AG04449 (cell line): Measurements from ENCODE around the gene CCDC85C.

Experiments
- CTCF ChIA-PET: fragments of 350-600 bp; formaldehyde crosslinking; extraction: SDS; loops from one replicate; lab custom pipeline; 2021; ENCODE audit warnings: antibody characterized with exemption; lab: Yijun Ruan, JAX
- POLR2A ChIA-PET: fragments of 400-600, 350-600 bp; formaldehyde crosslinking; extraction: SDS; loops from one replicate; lab custom pipeline; 2020; ENCODE audit warnings: antibody characterized with exemption, inconsistent platforms; lab: Yijun Ruan, JAX
- DNase-seq: peaks from one replicate; pipeline ENCODE4 v3.0.0-alpha.2; 2010; ENCODE audit warnings: low read depth, low spot score
- H3K4me3 ChIP-seq: 2 replicates; pipeline ENCODE4 v1.5.1; 2011; ENCODE audit warnings: low read depth, mild to moderate bottlenecking, control low read depth, low read length
- CTCF ChIP-seq: IDR thresholded peaks from one replicate; pipeline ENCODE4 v1.5.1; 2011; ENCODE audit warnings: mild to moderate bottlenecking, moderate library complexity, low read length, control low read depth, inconsistent platforms; ENCODE audit not compliant: insufficient read depth; ENCODE audit errors: missing control alignments

The CCDC85C gene

GRCh38 chr14:99602054-99602787, 1.8 kb downstream of the CCDC85C start:
- CTCF ChIA-PET: interaction anchor here (0.6 to 2.4 kb wide), 12 partner anchors 9 to 91 kb away, joined by 3 to 14 read pairs (median 3); no protein-coding TSS in a partner anchor
- peak overlapping the region; percentile 63 for H3K4me3 ChIP-seq
- no peak for DNase-seq
- no peak for TF ChIP-seq CTCF
- POLR2A ChIA-PET: no interaction called here

DNA sequence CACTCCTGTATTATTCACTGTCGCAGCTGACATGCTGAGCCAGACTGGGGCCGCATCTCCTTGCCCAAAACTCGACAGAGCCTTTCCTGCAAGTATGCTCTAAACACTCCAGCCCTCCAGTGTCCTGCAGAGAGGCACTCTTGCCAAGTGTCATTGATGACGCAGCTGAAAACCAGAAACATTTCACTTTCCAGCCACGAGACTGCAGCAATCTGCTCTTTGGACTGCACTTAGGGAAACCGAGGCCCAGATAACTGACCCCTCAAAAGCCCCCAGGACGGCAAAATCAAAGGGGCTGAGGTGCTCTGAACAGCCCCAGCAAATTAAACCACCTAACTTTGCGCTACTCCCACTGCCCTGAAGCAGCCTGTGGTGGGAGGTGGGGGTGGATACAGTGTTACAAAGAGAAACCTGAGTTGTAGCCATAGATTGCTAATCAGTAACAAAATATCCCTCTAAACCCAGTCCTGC, 2.6 kb downstream of the CCDC85C start:
- POLR2A ChIA-PET: no interaction called here
- TF ChIP-seq CTCF: no peak
- H3K4me3 ChIP-seq: peak overlapping the region; percentile 63
- no peak for DNase-seq
- CTCF ChIA-PET: interaction anchor here (0.9 to 2.4 kb wide), 12 partner anchors 8 to 82 kb away, joined by 3 to 14 read pairs (median 3); no protein-coding TSS in a partner anchor

- ChIA-PET POLR2A (interaction anchor here (0.7 kb wide), 1 partner anchor 38 kb away, joined by 3 read pairs; no protein-coding TSS in a partner anchor), CTCF (interaction anchor here (0.9 to 1.2 kb wide), 4 partner anchors 9 to 28 kb away, joined by 3 to 6 read pairs (median 3); no protein-coding TSS in a partner anchor)
- H3K4me3 ChIP-seq: no peak overlapping the region
Measured at GRCh38 chr14:99600232-99600888, 3.6 kb downstream of the CCDC85C start.

GRCh38 chr14:99599393-99599792, 4.6 kb downstream of the CCDC85C start:
- ChIA-PET POLR2A (no interaction called here), CTCF (interaction anchor here (0.8 to 1.5 kb wide), 3 partner anchors 10 to 76 kb away, joined by 3 to 4 read pairs (median 3); no protein-coding TSS in a partner anchor)
- DNase-seq: no peak
- TF ChIP-seq CTCF: no peak
- H3K4me3 ChIP-seq: no peak overlapping the region

More at GRCh38 chr14:99600232-99600888, 3.6 kb downstream of the CCDC85C start:
- no peak for DNase-seq
- no peak for TF ChIP-seq CTCF

DNA sequence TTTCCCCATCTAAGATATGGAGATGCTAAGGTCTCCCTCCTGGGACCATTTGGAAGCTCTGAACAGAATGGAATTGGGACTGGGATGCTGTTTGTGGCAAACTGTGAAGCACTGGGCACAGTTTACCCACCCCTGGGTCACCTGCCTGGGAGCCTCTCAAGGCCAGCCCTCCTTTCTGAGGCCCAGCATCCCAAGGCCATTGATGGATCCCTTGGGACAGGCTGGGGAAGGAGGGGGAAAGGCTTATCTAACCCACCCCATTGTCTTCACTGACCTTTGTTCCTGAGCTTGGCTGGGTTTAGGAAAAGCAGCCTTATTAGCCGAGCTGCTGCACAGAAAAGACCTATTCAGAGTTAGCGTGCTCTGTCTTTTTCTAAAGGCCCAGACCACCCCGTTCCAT, 5.2 kb downstream of the CCDC85C start:
- TF ChIP-seq CTCF: no peak
- DNase-seq: no peak
- H3K4me3 ChIP-seq: no peak overlapping the region
- CTCF ChIA-PET: interaction anchor here (0.8 to 1.5 kb wide), 3 partner anchors 11 to 75 kb away, joined by 3 to 4 read pairs (median 3); no protein-coding TSS in a partner anchor
- POLR2A ChIA-PET: no interaction called here
